ENCODE results near the gene PPP1R16B.

DNA sequence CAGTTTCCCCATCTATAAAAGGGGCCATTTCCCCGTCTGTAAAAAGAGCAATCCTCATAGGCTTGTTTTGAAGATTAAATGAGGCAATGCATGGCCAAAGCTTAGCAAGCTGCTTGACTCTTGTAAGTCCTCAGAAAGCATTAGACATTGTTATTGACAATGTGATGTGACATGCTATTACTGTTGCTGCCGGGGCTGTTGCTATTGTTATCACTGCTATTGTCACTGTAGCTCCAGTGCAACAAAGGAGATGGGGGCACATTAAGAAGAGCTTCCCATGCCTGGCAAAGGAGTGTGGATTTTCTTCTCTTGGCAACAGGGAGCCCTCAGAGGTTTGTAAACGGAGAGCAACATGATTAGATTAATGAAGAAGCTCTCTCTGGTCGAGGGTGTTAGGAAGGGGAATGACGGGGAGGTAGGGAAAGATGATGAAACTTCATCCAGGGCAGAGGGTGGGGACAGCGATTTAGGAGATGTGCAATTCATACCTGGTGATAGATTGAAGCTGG lies 87.6 kb downstream of the PPP1R16B start:
- TF ChIP-seq CTCF (IDR thresholded peaks at IDR 0.05) (no peak), POLR2A (IDR thresholded peaks at IDR 0.05) (no peak)

Measured in body of pancreas (tissue), 4 donors.